PC-3 (cell line): ENCODE results near the gene DDX43. TPM values are rescaled to one million over a fixed set of nuclear protein-coding genes. Genes with fewer than 3 reads are reported as not detected.

Experiments used
- ATAC-seq: fragments of 200-7000 bp; cut with Tn5 transposase; 2 replicates; pipeline ENCODE4 v1.9.1; 2020; ENCODE audit warnings: mild to moderate bottlenecking, moderate library complexity
- BruUV-seq: library from RNA; stranded (reverse); fragments of 400-500 nt; replicated peaks from 2 replicates; lab custom pipeline; 2021; lab: Mats Ljungman, UMichigan
- CTCF ChIA-PET: fragments of 300-600 bp; sonication (Branson Sonifier 250); formaldehyde crosslinking; loops from one replicate; lab custom pipeline; 2022; ENCODE audit warnings: antibody characterized with exemption; lab: Charles Lee
- POLR2A ChIA-PET: fragments of 300-600 bp; sonication (Branson Sonifier 250); formaldehyde crosslinking; loops from one replicate; lab custom pipeline; 2022; ENCODE audit warnings: antibody characterized with exemption; ENCODE audit not compliant: unreplicated experiment; lab: Charles Lee
- DNase-seq: peaks from one replicate; pipeline ENCODE4 v3.0.0-alpha.2; 2015
- H2AFZ ChIP-seq: fragments of 300-600 bp; sonication (generic); 2 replicates; pipeline ENCODE4 v1.6.0; 2016; ENCODE audit warnings: antibody characterized with exemption, low read length
- H3F3A ChIP-seq: fragments of 300-600 bp; sonication (generic); one replicate; pipeline ENCODE4 v1.6.0; 2017; ENCODE audit warnings: antibody characterized with exemption, low read length, control low read depth, mild to moderate bottlenecking; ENCODE audit not compliant: unreplicated experiment
- H3K27ac ChIP-seq: fragments of 300-600 bp; sonication (generic); 2 replicates; pipeline ENCODE4 v1.5.1; 2016; ENCODE audit warnings: mild to moderate bottlenecking, low read length
- H3K27me3 ChIP-seq: fragments of 300-600 bp; sonication (generic); 2 replicates; pipeline ENCODE4 v1.6.1; 2016; ENCODE audit warnings: low read length, mixed read lengths
- H3K36me3 ChIP-seq: fragments of 300-600 bp; sonication (generic); 2 replicates; pipeline ENCODE4 v1.6.1; 2016; ENCODE audit warnings: low read depth, mixed run types, low read length, mixed read lengths
- H3K4me1 ChIP-seq: fragments of 300-600 bp; sonication (generic); 2 replicates; pipeline ENCODE4 v1.5.1; 2016; ENCODE audit warnings: low read length; ENCODE audit not compliant: insufficient read depth
- H3K4me2 ChIP-seq: fragments of 300-600 bp; sonication (generic); 2 replicates; pipeline ENCODE4 v1.6.0; 2016; ENCODE audit warnings: low read length
- H3K4me3 ChIP-seq: fragments of 300-600 bp; sonication (generic); 2 replicates; pipeline ENCODE4 v1.5.1; 2016; ENCODE audit warnings: mild to moderate bottlenecking, low read length, mixed read lengths
- H3K79me2 ChIP-seq: fragments of 300-600 bp; sonication (generic); 2 replicates; pipeline ENCODE4 v1.6.1; 2017; ENCODE audit warnings: low read length, mixed read lengths
- H3K9ac ChIP-seq: fragments of 300-600 bp; sonication (generic); 2 replicates; pipeline ENCODE4 v1.6.0; 2016; ENCODE audit warnings: mild to moderate bottlenecking, low read length
- H3K9me2 ChIP-seq: fragments of 300-600 bp; sonication (generic); replicated peaks from 2 replicates; pipeline ENCODE4 v1.6.1; 2016; ENCODE audit warnings: mixed run types, low read length, mixed read lengths
- H3K9me3 ChIP-seq: fragments of 300-600 bp; sonication (generic); 2 replicates; pipeline ENCODE4 v1.6.1; 2016; ENCODE audit warnings: low read length, mixed read lengths
- H4K20me1 ChIP-seq: fragments of 300-600 bp; sonication (generic); 2 replicates; pipeline ENCODE4 v1.6.1; 2016; ENCODE audit warnings: low read length, mixed read lengths
- EZH2 ChIP-seq: fragments of 300-600 bp; sonication (generic); IDR thresholded peaks from one replicate; pipeline ENCODE4 v1.6.1; 2017; ENCODE audit warnings: antibody characterized with exemption, mild to moderate bottlenecking, low read length; ENCODE audit not compliant: unreplicated experiment
- EZH2phosphoT487 ChIP-seq: fragments of 300-600 bp; sonication (generic); IDR thresholded peaks from 2 replicates; pipeline ENCODE4 v1.6.1; 2018; ENCODE audit warnings: mild to moderate bottlenecking, antibody characterized with exemption, low read length, borderline replicate concordance
- intact Hi-C: fragments of 100-400 bp; cut with micrococcal nuclease; formaldehyde crosslinking; loops from 2 replicates; pipeline ENCODE4 v1.9.0; 2023
- total RNA-seq: library from RNA; depleted of rRNA; stranded (reverse); fragments of >200 nt; gene quantifications from 2 replicates; pipeline ENCODE4 v1.2.3, GENCODE V29; 2014
- TF ChIP-seq, protein P1 (sequence below): fragments of 300-600 bp; sonication (generic); conservative IDR thresholded peaks from 2 replicates; pipeline ENCODE4 v1.5.1; 2017; ENCODE audit warnings: antibody characterized with exemption, low read depth, mild to moderate bottlenecking, low read length

Gene DDX43
- total RNA-seq, 1 experiment from 2014 or later: not detected

DNA sequence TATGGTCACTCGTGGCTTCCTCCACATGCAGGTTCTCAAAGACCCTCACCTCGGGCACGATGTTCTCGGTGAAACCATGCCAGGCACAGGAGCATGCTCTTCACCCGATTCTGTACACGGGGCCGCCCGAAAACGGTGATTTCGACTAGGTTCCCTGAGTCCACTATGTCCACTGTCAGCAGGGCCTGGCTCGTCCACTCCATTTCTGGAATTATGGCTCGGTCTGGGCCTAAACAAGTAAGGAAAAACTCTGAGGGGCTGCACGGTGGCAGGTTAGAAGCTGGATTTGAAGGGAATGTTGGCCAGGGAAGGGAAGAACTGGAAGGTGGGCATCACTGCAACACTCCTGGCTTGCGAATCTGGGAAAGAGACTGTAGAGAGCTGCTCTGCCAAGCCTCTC lies 25.5 kb upstream of the DDX43 start:
- POLR2A ChIA-PET: no interaction called here

GRCh38 chr6:73369563-73369962 lies 25.1 kb upstream of the DDX43 start, which contains the start of gene OOEP:
TSS of gene OOEP (minus strand) at chr6:73369897. CDS start at chr6:73369792, 105 bp downstream.
- no peak within 1 kb of the TSS for H2AFZ ChIP-seq
- no TSS peak for BruUV-seq
- no peaks in the 10 kb centered on the region for H3K9me2 ChIP-seq
- H3K4me1 ChIP-seq: no peaks in the 10 kb centered on the region
- no peak within 1 kb of the TSS for H3K4me3 ChIP-seq
- H3K9ac ChIP-seq: no peak within 1 kb of the TSS
- H3K27ac ChIP-seq: no peak within 1 kb of the TSS
- POLR2A ChIA-PET: no interaction called here
- H3K9me3 ChIP-seq: no peaks in the 10 kb centered on the region
- H3K36me3 ChIP-seq: no peaks in the 10 kb centered on the region
- no peaks in the 10 kb centered on the region for H3K79me2 ChIP-seq
- no peaks in the 10 kb centered on the region for H3K27me3 ChIP-seq
- H3K4me2 ChIP-seq: no peak within 1 kb of the TSS
- intact Hi-C loops: no loop called here
- H4K20me1 ChIP-seq: no peaks in the 10 kb centered on the region
- no peak for ATAC-seq
- CTCF ChIA-PET: no interaction called here
- no peak for DNase-seq
- H3F3A ChIP-seq: no peaks in the 10 kb centered on the region
- TF ChIP-seq EZH2phosphoT487 (no peak), EZH2 (no peak)
- TF ChIP-seq, protein P1, sequence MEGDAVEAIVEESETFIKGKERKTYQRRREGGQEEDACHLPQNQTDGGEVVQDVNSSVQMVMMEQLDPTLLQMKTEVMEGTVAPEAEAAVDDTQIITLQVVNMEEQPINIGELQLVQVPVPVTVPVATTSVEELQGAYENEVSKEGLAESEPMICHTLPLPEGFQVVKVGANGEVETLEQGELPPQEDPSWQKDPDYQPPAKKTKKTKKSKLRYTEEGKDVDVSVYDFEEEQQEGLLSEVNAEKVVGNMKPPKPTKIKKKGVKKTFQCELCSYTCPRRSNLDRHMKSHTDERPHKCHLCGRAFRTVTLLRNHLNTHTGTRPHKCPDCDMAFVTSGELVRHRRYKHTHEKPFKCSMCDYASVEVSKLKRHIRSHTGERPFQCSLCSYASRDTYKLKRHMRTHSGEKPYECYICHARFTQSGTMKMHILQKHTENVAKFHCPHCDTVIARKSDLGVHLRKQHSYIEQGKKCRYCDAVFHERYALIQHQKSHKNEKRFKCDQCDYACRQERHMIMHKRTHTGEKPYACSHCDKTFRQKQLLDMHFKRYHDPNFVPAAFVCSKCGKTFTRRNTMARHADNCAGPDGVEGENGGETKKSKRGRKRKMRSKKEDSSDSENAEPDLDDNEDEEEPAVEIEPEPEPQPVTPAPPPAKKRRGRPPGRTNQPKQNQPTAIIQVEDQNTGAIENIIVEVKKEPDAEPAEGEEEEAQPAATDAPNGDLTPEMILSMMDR: no peak

More for the DNA sequence above, 25.5 kb upstream of the DDX43 start:
- no peak overlapping the region for H3K4me3 ChIP-seq
- no peak overlapping the region for H3K27ac ChIP-seq
- intact Hi-C loops: no loop called here
- BruUV-seq: no TSS peak
- TF ChIP-seq EZH2 (no peak), EZH2phosphoT487 (no peak)
- TF ChIP-seq, protein P1: no peak
- CTCF ChIA-PET: no interaction called here
- ATAC-seq (no peak), DNase-seq (no peak)
- no peaks in the 10 kb centered on the region for H3F3A ChIP-seq
- H3K79me2 ChIP-seq: no peaks in the 10 kb centered on the region
- H3K9ac ChIP-seq: no peak overlapping the region
- H3K9me3 ChIP-seq: no peaks in the 10 kb centered on the region
- H3K4me2 ChIP-seq: no peak overlapping the region
- H3K36me3 ChIP-seq: no peaks in the 10 kb centered on the region
- H4K20me1 ChIP-seq: no peaks in the 10 kb centered on the region
- H2AFZ ChIP-seq: no peak overlapping the region
- no peaks in the 10 kb centered on the region for H3K9me2 ChIP-seq
- no peaks in the 10 kb centered on the region for H3K4me1 ChIP-seq
- no peaks in the 10 kb centered on the region for H3K27me3 ChIP-seq

DNA sequence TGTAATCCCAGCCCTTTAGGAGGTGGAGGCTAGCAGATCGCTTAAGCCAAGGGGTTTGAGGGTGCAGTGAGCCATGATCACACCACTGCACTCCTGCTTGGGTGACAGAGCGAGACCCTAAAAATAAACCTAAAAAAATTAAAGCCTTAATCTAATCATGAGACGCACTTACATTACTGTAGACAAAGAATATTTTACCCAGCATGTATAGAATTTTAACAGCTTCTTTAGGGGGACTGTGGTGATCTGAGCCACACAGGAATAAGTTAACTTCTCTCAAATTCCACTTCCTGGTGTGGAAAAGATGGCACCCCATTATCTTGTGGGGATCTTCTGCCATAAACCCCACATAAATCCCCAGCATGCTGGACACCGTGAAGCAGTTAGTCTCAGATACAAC lies 22.6 kb upstream of the DDX43 start:
- Histone ChIP-seq H3K4me3 (no peak overlapping the region), H3K27ac (no peak overlapping the region), H3K4me1 (no peaks in the 10 kb centered on the region), H3K9me2 (no peaks in the 10 kb centered on the region), H2AFZ (no peak overlapping the region), H4K20me1 (no peaks in the 10 kb centered on the region), H3K27me3 (no peaks in the 10 kb centered on the region), H3K9me3 (no peaks in the 10 kb centered on the region), H3K9ac (no peak overlapping the region), H3K36me3 (no peaks in the 10 kb centered on the region), H3F3A (no peaks in the 10 kb centered on the region), H3K4me2 (no peak overlapping the region), H3K79me2 (no peaks in the 10 kb centered on the region)
- BruUV-seq: no TSS peak
- TF ChIP-seq EZH2 (no peak), EZH2phosphoT487 (no peak)
- TF ChIP-seq, protein P1: no peak
- ATAC-seq: no peak
- no peak for DNase-seq
- intact Hi-C loops: no loop called here
- ChIA-PET POLR2A (no interaction called here), CTCF (no interaction called here)
